ENCODE measurements around the gene C18orf32. TPM values are rescaled to one million over a fixed set of nuclear protein-coding genes. Genes with fewer than 3 reads are reported as not detected.
"Not testable (repeated sequence)": the region's sequence is repeated elsewhere in the genome, so short reads cannot be mapped to it uniquely, and the experiment has no call there.

Gene C18orf32
- polyA plus RNA-seq, 3 donors, result 27.5 to 134 (median 115) TPM

DNA sequence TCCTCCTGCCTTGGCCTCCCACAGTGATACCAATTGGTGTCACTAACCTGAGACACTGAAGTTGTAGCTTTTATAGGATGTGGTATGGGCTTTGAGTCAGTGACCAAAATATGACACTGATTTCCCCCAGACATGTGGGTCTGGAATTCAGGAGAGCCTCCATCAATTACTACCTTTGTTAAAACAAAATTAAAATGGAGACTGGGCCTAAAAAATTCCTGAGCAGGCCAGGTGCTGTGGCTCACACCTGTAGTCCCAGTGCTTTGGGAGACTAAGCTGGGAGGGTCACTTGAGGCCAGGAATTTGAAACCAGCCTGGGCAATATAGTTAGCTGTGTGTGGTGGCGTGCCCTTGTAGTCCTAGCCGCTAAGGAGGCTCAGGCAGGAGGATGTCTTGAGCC lies 37.9 kb upstream of the C18orf32 start:
- Mint-ChIP-seq H3K27ac (no peak overlapping the region), H3K36me3 (no peaks in the 10 kb centered on the region), H3K4me3 (no peak overlapping the region), H3K4me1 (no peaks in the 10 kb centered on the region), H3K27me3 (ENCODE audit: low read depth in 3 of 3) (peaks cover 3 to 6% (median 4%) of the 10 kb centered on the region in 3 donors), H3K9me3 (no peaks in the 10 kb centered on the region)
- Histone ChIP-seq H4K20me1 (ENCODE audit: insufficient read depth, low read length) (no peaks in the 10 kb centered on the region), H2AFZ (ENCODE audit: insufficient read depth, low read depth, low read length, poor library complexity, severe bottlenecking) (no peak overlapping the region), H3K4me1 (ENCODE audit: control insufficient read depth in 1 of 2, insufficient read depth in 2 of 2, low read length in 2 of 2) (no peaks in the 10 kb centered on the region), H3K9me3 (replicated peaks in 1 of 2; ENCODE audit: control insufficient read depth in 1 of 2, insufficient read depth in 1 of 2, low read length in 2 of 2) (no peaks in the 10 kb centered on the region), H3K79me2 (ENCODE audit: insufficient read depth, low read length) (no peaks in the 10 kb centered on the region), H3K4me3 (replicated peaks in 1 of 3; ENCODE audit: low read depth in 2 of 3, low read length in 3 of 3) (no peak overlapping the region), H3K27me3 (ENCODE audit: control insufficient read depth in 2 of 2, insufficient read depth in 2 of 2, low read length in 2 of 2) (no peaks in the 10 kb centered on the region), H3K9ac (ENCODE audit: insufficient read depth, low read length, poor library complexity, severe bottlenecking) (no peak overlapping the region), H3K27ac (ENCODE audit: low read depth in 1 of 2, low read length in 2 of 2) (no peak overlapping the region), H3K36me3 (replicated peaks in 1 of 2; ENCODE audit: control insufficient read depth in 1 of 2, insufficient read depth in 2 of 2, low read length in 2 of 2) (no peaks in the 10 kb centered on the region), H3K4me2 (replicated peaks; ENCODE audit: extremely low read depth, low read length, poor library complexity, severe bottlenecking) (no peak overlapping the region)
- intact Hi-C loops (cut with micrococcal nuclease), result no loop called here
- TF ChIP-seq, protein P1, sequence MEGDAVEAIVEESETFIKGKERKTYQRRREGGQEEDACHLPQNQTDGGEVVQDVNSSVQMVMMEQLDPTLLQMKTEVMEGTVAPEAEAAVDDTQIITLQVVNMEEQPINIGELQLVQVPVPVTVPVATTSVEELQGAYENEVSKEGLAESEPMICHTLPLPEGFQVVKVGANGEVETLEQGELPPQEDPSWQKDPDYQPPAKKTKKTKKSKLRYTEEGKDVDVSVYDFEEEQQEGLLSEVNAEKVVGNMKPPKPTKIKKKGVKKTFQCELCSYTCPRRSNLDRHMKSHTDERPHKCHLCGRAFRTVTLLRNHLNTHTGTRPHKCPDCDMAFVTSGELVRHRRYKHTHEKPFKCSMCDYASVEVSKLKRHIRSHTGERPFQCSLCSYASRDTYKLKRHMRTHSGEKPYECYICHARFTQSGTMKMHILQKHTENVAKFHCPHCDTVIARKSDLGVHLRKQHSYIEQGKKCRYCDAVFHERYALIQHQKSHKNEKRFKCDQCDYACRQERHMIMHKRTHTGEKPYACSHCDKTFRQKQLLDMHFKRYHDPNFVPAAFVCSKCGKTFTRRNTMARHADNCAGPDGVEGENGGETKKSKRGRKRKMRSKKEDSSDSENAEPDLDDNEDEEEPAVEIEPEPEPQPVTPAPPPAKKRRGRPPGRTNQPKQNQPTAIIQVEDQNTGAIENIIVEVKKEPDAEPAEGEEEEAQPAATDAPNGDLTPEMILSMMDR (IDR thresholded peaks at IDR 0.05), result no peak
- no peak for DNase-seq
- WGBS (ENCODE audit: insufficient coverage), result no CpG with 5 or more reads among the region's 2 CpGs

DNA sequence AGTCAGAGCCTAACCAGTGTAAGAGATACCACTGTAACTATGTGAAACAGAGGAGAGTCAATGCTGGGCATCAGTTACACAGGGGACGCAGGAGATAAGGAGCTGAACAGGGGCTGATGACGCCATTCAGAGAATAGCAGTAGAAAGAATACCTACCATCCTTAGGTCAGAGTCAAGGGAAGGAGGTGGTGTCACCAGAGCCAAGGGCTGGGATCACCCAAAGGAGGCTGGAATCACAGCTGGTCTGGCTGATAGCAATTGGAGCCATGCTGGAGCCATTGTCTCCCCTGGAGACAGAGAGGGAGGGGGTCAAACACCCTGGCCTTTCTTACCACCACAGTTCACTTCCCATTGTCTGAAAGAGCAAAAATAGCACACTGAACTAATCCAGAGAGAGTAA lies 37.3 kb upstream of the C18orf32 start:
- intact Hi-C loops (cut with micrococcal nuclease), result no loop called here
- 100% methylated on average over 1 of the region's 2 CpGs for WGBS (ENCODE audit: insufficient coverage)
- Histone ChIP-seq H3K9ac (ENCODE audit: insufficient read depth, low read length, poor library complexity, severe bottlenecking) (no peak overlapping the region), H2AFZ (ENCODE audit: insufficient read depth, low read depth, low read length, poor library complexity, severe bottlenecking) (no peak overlapping the region), H3K4me1 (ENCODE audit: control insufficient read depth in 1 of 2, insufficient read depth in 2 of 2, low read length in 2 of 2) (no peaks in the 10 kb centered on the region), H3K27me3 (ENCODE audit: control insufficient read depth in 2 of 2, insufficient read depth in 2 of 2, low read length in 2 of 2) (no peaks in the 10 kb centered on the region), H3K36me3 (replicated peaks in 1 of 2; ENCODE audit: control insufficient read depth in 1 of 2, insufficient read depth in 2 of 2, low read length in 2 of 2) (no peaks in the 10 kb centered on the region), H3K4me3 (replicated peaks in 1 of 3; ENCODE audit: low read depth in 2 of 3, low read length in 3 of 3) (no peak overlapping the region), H3K27ac (ENCODE audit: low read depth in 1 of 2, low read length in 2 of 2) (no peak overlapping the region), H3K9me3 (replicated peaks in 1 of 2; ENCODE audit: control insufficient read depth in 1 of 2, insufficient read depth in 1 of 2, low read length in 2 of 2) (no peaks in the 10 kb centered on the region), H3K79me2 (ENCODE audit: insufficient read depth, low read length) (no peaks in the 10 kb centered on the region), H4K20me1 (ENCODE audit: insufficient read depth, low read length) (no peaks in the 10 kb centered on the region), H3K4me2 (replicated peaks; ENCODE audit: extremely low read depth, low read length, poor library complexity, severe bottlenecking) (no peak overlapping the region)
- Mint-ChIP-seq H3K9me3 (no peaks in the 10 kb centered on the region), H3K27me3 (ENCODE audit: low read depth in 3 of 3) (peaks cover 3 to 5% (median 3%) of the 10 kb centered on the region in 3 donors), H3K4me1 (no peaks in the 10 kb centered on the region), H3K27ac (peak overlapping the region in 1 of 7 donors; percentile 6), H3K36me3 (no peaks in the 10 kb centered on the region), H3K4me3 (no peak overlapping the region)
- TF ChIP-seq, protein P1 (IDR thresholded peaks at IDR 0.05), result no peak
- DNase-seq, result no peak

DNA sequence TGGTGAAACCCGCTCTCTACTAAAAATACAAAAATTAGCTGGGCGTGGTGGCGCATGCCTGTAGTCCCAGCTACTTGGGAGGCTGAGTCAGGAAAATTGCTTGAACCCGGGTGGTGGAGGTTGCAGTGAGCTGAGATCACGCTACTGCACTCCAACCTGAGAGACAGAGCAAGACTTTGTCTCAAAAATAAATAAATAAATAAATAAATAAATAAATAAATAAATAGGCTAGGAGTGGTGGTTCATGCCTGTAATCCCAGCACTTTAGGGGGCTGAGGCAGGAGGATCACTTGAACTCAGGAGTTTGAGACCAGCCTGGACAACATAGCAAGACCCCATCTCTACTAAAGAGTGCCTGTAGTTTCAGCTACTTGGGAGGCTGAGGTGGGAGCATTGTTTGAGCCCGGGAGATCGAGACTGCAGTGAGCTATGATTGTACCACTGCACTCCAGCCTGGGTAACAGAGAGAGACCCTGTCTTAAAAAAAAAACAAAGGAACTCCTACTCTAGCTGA lies 36.6 kb upstream of the C18orf32 start:
- H3K9me3 Mint-ChIP-seq; H3K9ac ChIP-seq (ENCODE audit: insufficient read depth, low read length, poor library complexity, severe bottlenecking); H3K4me3 Mint-ChIP-seq; H3K36me3 ChIP-seq (replicated peaks in 1 of 2; ENCODE audit: control insufficient read depth in 1 of 2, insufficient read depth in 2 of 2, low read length in 2 of 2); H3K79me2 ChIP-seq (ENCODE audit: insufficient read depth, low read length); H3K4me1 ChIP-seq (ENCODE audit: control insufficient read depth in 1 of 2, insufficient read depth in 2 of 2, low read length in 2 of 2); H3K9me3 ChIP-seq (replicated peaks in 1 of 2; ENCODE audit: control insufficient read depth in 1 of 2, insufficient read depth in 1 of 2, low read length in 2 of 2); H3K4me1 Mint-ChIP-seq; H3K27ac Mint-ChIP-seq; H3K4me2 ChIP-seq (replicated peaks; ENCODE audit: extremely low read depth, low read length, poor library complexity, severe bottlenecking); H3K27ac ChIP-seq (ENCODE audit: low read depth in 1 of 2, low read length in 2 of 2); H2AFZ ChIP-seq (ENCODE audit: insufficient read depth, low read depth, low read length, poor library complexity, severe bottlenecking); H3K4me3 ChIP-seq (replicated peaks in 1 of 3; ENCODE audit: low read depth in 2 of 3, low read length in 3 of 3); H3K27me3 Mint-ChIP-seq (ENCODE audit: low read depth in 3 of 3); DNase-seq; intact Hi-C loops (cut with micrococcal nuclease); H3K36me3 Mint-ChIP-seq; H3K27me3 ChIP-seq (ENCODE audit: control insufficient read depth in 2 of 2, insufficient read depth in 2 of 2, low read length in 2 of 2); H4K20me1 ChIP-seq (ENCODE audit: insufficient read depth, low read length): not testable (repeated sequence)
- WGBS (ENCODE audit: insufficient coverage), result no CpG with 5 or more reads among the region's 7 CpGs
